ENCODE data around the gene EML2. TPM values are rescaled to one million over a fixed set of nuclear protein-coding genes. Genes with fewer than 3 reads are reported as not detected.

The EML2 gene
- total and polyA plus RNA-seq, 10 of the 15 experiments (the other 5 are each of a cell fraction or from before 2014, with no cell fraction given): 1.6 to 64.0 (median 27.5) TPM

- ChIA-PET CTCF (interaction anchor here (1.3 kb wide), 1 partner anchor 13 kb away, joined by 3 read pairs; no protein-coding TSS in a partner anchor), POLR2A (interaction anchor here (0.6 to 0.7 kb wide), 4 partner anchors 40 to 119 kb away, joined by 3 to 7 read pairs (median 3); no protein-coding TSS in a partner anchor), RAD21 (ENCODE audit: unreplicated experiment) (interaction anchor here (0.7 kb wide), 1 partner anchor 94 kb away, joined by 4 read pairs; the partner anchor contains the start of gene SIX5), SMC1A (ENCODE audit: uncharacterized antibody, unreplicated experiment) (interaction anchor here (1.8 kb wide), 1 partner anchor 18 kb away, joined by 5 read pairs; the partner anchor contains the start of gene QPCTL)
- Histone ChIP-seq H3K27me3 (replicated peaks in 1 of 2; ENCODE audit: control insufficient read depth in 2 of 2, insufficient read depth in 2 of 2, low read length in 1 of 2) (no peaks in the 10 kb centered on the region), H3K4me3 (no peak overlapping the region), H3K4me1 (ENCODE audit: control insufficient read depth, insufficient read depth, low read length) (peaks cover 12% of the 10 kb centered on the region), H4K20me1 (ENCODE audit: control insufficient read depth, insufficient read depth) (no peaks in the 10 kb centered on the region; the same call in 1 of the 2 replicates), H3K9ac (ENCODE audit: control insufficient read depth, insufficient read depth, low read length) (no peak overlapping the region), H2AFZ (ENCODE audit: control insufficient read depth, low read depth, low read length) (no peak overlapping the region), H3K27ac (ENCODE audit: control insufficient read depth, insufficient read depth) (no peak overlapping the region), H3K36me3 (ENCODE audit: control insufficient read depth in 2 of 2, insufficient read depth in 2 of 2, low read length in 1 of 2) (peaks cover 3 to 6% of the 10 kb centered on the region in 2 experiments; a peak in 3 of 4 replicates), H3K4me2 (ENCODE audit: control insufficient read depth, insufficient read depth) (no peak overlapping the region), H3K79me2 (ENCODE audit: control insufficient read depth, insufficient read depth, low read length) (peaks cover 9% of the 10 kb centered on the region), H3K9me3 (replicated peaks; ENCODE audit: control insufficient read depth, insufficient read depth, low read length) (no peaks in the 10 kb centered on the region)
- ATAC-seq (no peak), FAIRE-seq (no peak), DNase-seq (ENCODE audit: low read depth, low spot score) (no peak)
- 43% methylated on average over 7 of the region's 7 CpGs for WGBS (ENCODE audit: insufficient coverage, insufficient replicate concordance, low lambda C conversion rate, missing lambda C conversion rate)
- BruUV-seq (replicated peaks): no TSS peak
- intact Hi-C loops (cut with micrococcal nuclease; ENCODE audit: unreplicated experiment) (no loop called here), in situ Hi-C loops (cut with MboI) (no loop called here)
- TF ChIP-seq HDGF (IDR thresholded peaks at IDR 0.05) (no peak), EZH2 (IDR thresholded peaks at IDR 0.05; ENCODE audit: borderline replicate concordance, control insufficient read depth, low read depth, low read length) (no peak), CHD2 (IDR thresholded peaks at IDR 0.05; ENCODE audit: borderline replicate concordance, low read depth, low read length) (no peak), FOS (IDR thresholded peaks at IDR 0.05; ENCODE audit: borderline replicate concordance, extremely low read depth, insufficient read length) (no peak), ZBTB4 (CRISPR knock-in tag; IDR thresholded peaks at IDR 0.05) (no peak), BCL3 (IDR thresholded peaks at IDR 0.05; ENCODE audit: borderline replicate concordance, insufficient read depth, low read depth, low read length, poor library complexity, severe bottlenecking) (no peak), HCFC1 (IDR thresholded peaks at IDR 0.05; ENCODE audit: low read length) (no peak), SKIL (IDR thresholded peaks at IDR 0.05; ENCODE audit: low read depth, poor library complexity, severe bottlenecking) (no peak), ZNF592 (IDR thresholded peaks at IDR 0.05) (no peak), IRF4 (IDR thresholded peaks at IDR 0.05; ENCODE audit: low read depth, low read length) (no peak)
Observed at GRCh38 chr19:45674946-45675345, 35.7 kb upstream of the EML2 start.

All from GM12878 (cell line).